CD4-positive, alpha-beta T cell treated with Interferon gamma for 1 hour (primary cell): Measurements from ENCODE around the gene GPN2.
"Not testable (repeated sequence)": the region's sequence is repeated elsewhere in the genome, so short reads cannot be mapped to it uniquely, and the experiment has no call there.

ENCODE experiments used
- DNase-seq: peaks from one replicate; pipeline ENCODE4 v3.0.0-alpha.2; 2020

GPN2 gene

GRCh38 chr1:26856604-26857469, 33.2 kb downstream of the GPN2 start:
- DNase-seq = no peak

GRCh38 chr1:26856181-26856580, 33.9 kb downstream of the GPN2 start:
- no peak for DNase-seq

GRCh38 chr1:26855636-26856035, 34.4 kb downstream of the GPN2 start:
- DNase-seq = no peak

- DNase-seq = no peak
These were observed 35.2 kb downstream of the GPN2 start for GRCh38 chr1:26854906-26855305.

- DNase-seq = no peak
These were observed 36.5 kb downstream of the GPN2 start for GRCh38 chr1:26853600-26853999.

GRCh38 chr1:26853156-26853555, 36.9 kb downstream of the GPN2 start:
- DNase-seq = peak; percentile 77

DNA sequence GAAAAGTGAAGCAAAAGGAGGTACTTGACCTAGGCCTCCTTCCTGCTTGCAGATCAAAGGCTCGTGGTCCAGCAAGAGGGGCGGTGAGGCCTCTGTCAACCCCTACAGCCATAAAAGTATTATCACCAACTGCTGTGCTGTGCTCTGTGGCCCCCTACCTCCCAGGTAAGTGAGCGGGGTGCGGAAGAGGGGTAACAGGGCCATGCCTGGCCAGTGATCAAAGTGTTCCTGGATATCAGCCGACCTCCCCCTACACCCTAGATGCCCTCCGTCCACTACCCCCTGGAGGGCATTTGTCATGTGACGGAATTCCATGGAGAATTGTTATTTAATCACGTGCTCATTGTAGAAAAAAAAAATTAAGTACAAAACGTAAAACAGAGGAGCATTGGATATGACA, 37.4 kb downstream of the GPN2 start:
- no peak for DNase-seq

GRCh38 chr1:26851106-26851684, 38.9 kb downstream of the GPN2 start:
- no peak for DNase-seq

DNA sequence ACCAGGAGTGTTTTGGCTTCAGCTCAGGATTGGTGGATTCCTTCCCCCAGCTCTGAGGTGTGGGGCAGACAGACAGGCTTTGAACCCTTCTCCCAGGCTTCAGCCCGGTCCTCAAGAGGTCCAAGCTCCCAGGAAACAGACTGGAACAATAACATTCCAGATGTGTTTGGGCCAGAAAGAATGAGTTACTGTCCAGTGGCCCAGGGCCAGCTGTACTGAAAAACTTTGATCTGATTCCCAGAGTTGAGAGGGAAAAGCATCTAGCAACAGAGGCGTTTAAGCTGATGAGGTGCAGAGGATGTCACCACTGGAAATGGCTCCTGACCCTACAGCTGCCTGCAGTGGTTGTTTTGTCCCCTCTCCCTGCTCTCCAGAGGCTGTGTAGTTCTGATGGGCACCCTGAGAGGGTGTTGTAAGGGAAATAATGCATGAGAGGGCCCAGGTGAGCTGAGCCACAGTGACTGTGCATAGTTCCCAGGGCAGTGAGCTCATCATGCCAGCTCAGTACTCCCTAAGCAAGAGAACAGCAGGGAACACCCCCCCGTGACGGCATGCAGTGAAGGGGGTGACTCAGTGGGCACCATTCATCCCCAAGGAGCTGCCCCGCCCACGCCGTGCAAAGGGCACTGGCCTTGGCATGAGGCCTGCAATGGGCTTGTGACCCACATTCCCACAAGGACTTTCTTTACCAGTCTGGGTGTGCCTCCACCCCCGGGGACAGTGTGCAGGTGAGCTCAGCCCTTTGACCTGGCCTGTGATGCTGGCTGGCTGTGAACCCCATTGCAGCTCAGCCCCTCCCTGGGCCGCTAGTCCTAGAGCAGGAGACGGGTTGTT, 40.9 kb downstream of the GPN2 start:
- DNase-seq = no peak

DNA sequence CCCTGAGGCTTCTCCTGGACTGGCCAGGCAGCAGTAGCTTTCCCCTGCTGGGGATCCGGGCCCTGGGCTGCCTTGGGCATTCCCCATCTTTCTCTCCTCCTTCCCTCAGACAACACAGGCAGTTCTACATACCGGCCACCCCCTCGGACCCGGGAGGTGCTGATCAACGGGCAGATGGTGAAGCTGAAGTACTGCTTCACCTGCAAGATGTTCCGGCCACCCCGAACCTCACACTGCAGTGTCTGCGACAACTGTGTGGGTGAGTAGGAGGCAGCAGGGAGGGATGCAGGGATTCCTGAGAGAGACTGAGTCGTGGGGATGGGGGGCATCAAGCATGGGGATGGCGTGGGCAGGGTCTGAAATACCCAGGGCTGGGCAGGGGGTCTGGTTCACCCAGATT, 41.6 kb downstream of the GPN2 start:
- DNase-seq = no peak

GRCh38 chr1:26847826-26848225, 42.3 kb downstream of the GPN2 start:
- not testable (repeated sequence) for DNase-seq

- DNase-seq = no peak
These were observed 45.5 kb downstream of the GPN2 start for GRCh38 chr1:26844424-26845196.

- DNase-seq = no peak
These were observed 50.3 kb downstream of the GPN2 start for GRCh38 chr1:26839779-26840178.

GRCh38 chr1:26839339-26839722, 50.8 kb downstream of the GPN2 start:
- no peak for DNase-seq

DNA sequence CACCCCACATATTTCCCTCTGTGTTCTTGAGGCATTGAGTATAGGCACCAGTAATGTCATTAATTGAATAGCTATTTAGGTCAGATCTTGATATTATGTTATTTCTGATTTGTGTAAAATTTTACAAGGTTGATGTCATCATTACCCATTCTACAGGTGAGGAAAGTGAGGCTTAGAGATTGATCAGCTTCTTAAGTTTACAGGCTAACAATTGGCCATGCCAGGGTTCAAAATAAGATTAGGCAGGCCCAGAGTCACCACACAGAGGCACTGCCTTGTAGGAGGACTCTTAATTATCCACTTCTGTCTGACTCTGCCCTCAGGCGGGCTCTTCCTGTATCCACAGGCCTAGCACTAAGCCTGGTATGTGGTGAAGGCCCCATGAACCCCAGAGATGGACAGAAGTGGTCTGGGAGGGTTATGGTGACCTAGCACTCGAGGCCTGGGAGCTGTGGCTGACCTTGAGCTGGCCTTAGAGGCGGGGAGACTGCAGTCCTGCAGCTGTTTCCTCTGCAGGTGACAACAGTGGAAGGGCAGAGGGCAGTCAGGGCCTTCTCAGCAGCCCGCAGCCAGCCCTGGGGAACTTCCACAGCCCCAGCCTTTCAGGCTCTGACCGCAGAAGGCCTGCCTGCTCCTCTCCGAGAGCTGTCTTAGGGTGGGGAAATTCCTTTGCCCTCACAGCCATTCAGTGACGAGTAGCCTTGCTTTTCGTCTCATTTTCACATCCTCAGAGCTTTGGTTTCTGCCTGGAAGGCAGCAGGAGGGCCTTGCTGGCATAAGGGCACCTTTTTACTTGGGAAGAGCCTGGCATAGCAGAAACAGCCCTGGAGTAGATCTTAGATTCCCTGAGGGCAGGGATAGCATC, 51.4 kb downstream of the GPN2 start:
- DNase-seq = peak; percentile 61

DNA sequence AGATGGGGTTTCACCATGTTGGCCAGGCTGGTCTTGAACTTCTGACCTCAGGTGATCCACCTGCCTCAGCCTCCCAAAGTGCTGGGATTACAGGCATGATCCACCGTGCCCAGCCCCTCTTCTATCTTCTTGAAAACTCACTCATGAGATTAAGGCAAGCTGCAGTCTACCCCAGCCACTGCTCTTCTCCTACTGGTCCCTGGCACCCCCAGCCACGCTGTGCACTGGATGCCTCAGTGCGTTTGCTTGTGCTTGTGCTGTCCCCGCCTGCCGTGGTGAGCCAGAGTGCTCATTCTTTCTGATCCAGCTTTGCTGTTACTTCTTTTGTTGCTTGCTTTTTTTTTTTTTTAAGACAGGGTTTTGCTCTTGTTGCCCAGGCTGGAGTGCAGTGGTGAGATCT, 52.4 kb downstream of the GPN2 start:
- not testable (repeated sequence) for DNase-seq

DNA sequence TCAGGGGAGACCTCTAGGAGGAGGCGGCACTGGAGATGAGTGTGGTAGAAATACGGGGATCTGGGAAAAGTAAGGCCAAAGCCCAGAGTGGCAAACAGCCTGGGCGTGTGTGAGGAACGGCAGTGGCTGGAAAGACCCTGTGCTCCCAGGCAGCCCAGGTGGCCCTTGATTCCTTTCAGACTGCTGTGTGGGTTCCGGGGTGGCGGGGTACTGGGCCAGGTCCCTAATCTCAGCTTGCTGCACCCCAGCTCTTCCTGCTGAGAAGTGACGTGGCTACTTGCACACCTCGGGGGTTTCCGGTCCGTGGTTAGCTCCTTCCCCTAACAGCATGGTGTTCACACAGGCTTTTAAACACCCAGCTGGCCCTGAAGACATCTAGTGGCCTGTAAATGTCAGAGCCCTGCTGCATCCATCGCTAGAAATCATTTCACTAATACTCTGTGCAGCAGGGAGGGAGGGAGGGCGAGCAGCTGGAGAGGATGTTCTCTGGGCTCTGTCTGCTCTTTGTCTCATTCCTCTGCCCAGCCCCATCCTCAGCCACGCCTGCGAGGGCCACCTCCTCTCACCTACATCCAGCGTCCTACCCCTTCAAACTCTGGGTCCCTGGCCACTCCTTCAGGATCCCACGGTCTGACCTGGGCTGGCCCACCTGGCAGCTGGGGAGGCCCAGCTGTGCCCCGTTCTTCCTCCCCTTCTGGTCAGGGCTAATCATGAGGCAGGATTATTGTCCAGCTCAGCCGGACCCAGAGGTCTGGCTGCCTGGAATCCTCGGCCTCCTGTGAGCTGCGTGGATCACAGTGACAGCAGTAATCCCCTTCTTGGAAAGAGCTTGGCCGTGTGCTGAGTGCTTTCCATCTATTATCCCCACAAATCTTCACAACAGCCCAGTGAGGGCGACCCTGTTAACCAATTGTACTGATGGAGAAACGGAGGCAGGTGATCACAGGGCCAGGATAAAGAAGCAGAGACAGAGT, 56.4 kb downstream of the GPN2 start:
- peak; percentile 96 for DNase-seq

GRCh38 chr1:26832249-26832960, 57.7 kb downstream of the GPN2 start:
- no peak for DNase-seq

- DNase-seq = no peak
These were observed 58.4 kb downstream of the GPN2 start for GRCh38 chr1:26831546-26832248.
